Stromal cell of bone marrow (primary cell): Measurements from ENCODE around the gene CDC42EP3.

ENCODE experiments used
- DNase-seq: peaks from one replicate; pipeline ENCODE4 v3.0.0-alpha.2; 2012; ENCODE audit warnings: low read depth

The CDC42EP3 gene

GRCh38 chr2:37618326-37618725, 53.1 kb downstream of the CDC42EP3 start:
- DNase-seq, result no peak

GRCh38 chr2:37617119-37617892, 54.1 kb downstream of the CDC42EP3 start:
- DNase-seq, result no peak

- DNase-seq, result no peak
Observed at GRCh38 chr2:37616677-37617005, 54.8 kb downstream of the CDC42EP3 start.

GRCh38 chr2:37615804-37616676, 55.4 kb downstream of the CDC42EP3 start:
- DNase-seq, result no peak

- DNase-seq, result peak; percentile 91
Observed at GRCh38 chr2:37614061-37614738, 57.2 kb downstream of the CDC42EP3 start.

- DNase-seq, result no peak
Observed at GRCh38 chr2:37612382-37612781, 59.1 kb downstream of the CDC42EP3 start.

GRCh38 chr2:37610638-37611289, 60.7 kb downstream of the CDC42EP3 start:
- DNase-seq, result peak; percentile 53

- DNase-seq, result no peak
Observed at GRCh38 chr2:37609782-37610181, 61.7 kb downstream of the CDC42EP3 start.

- DNase-seq, result no peak
Observed at GRCh38 chr2:37604716-37605115, 66.7 kb downstream of the CDC42EP3 start.

GRCh38 chr2:37602702-37603101, 68.7 kb downstream of the CDC42EP3 start:
- no peak for DNase-seq

- no peak for DNase-seq
Observed at GRCh38 chr2:37602040-37602439, 69.4 kb downstream of the CDC42EP3 start.

GRCh38 chr2:37601569-37601968, 69.9 kb downstream of the CDC42EP3 start:
- DNase-seq, result no peak

- DNase-seq, result no peak
Observed at GRCh38 chr2:37600735-37601134, 70.7 kb downstream of the CDC42EP3 start.

GRCh38 chr2:37599688-37600525, 71.5 kb downstream of the CDC42EP3 start:
- DNase-seq, result no peak

GRCh38 chr2:37593694-37594093, 77.7 kb downstream of the CDC42EP3 start:
- DNase-seq, result no peak

GRCh38 chr2:37593024-37593423, 78.4 kb downstream of the CDC42EP3 start:
- DNase-seq, result no peak
